GM12878 (cell line): Measurements from ENCODE around the gene NRSN2. TPM values are rescaled to one million over a fixed set of nuclear protein-coding genes. Genes with fewer than 3 reads are reported as not detected.

Experiments used
- HDAC6 ChIP-seq: fragments of 200-600 bp; sonication (generic); IDR thresholded peaks from one replicate; pipeline ENCODE4 v1.8.0; 2017; ENCODE audit warnings: antibody characterized with exemption; ENCODE audit not compliant: unreplicated experiment
- PRDM15 ChIP-seq: fragments of 450-650 bp; formaldehyde crosslinking; IDR thresholded peaks from 2 replicates; pipeline ENCODE4 v1.4.0; 2020; ENCODE audit warnings: mild to moderate bottlenecking, moderate library complexity
- RAD51 ChIP-seq: fragments of 450-650 bp; IDR thresholded peaks from 2 replicates; pipeline ENCODE4 v1.6.1; 2016; ENCODE audit warnings: moderate library complexity, mild to moderate bottlenecking, inconsistent platforms
- RB1 ChIP-seq: fragments of 450-650 bp; formaldehyde crosslinking; IDR thresholded peaks from 2 replicates; pipeline ENCODE4 v1.6.1; 2017; ENCODE audit warnings: mild to moderate bottlenecking, borderline replicate concordance
- TCF12 ChIP-seq: IDR thresholded peaks from 2 replicates; pipeline ENCODE4 v1.6.1; 2011; ENCODE audit warnings: low read depth, mild to moderate bottlenecking, low read length
- ZNF207 ChIP-seq: fragments of 450-650 bp; IDR thresholded peaks from 2 replicates; pipeline ENCODE4 v1.6.1; 2014; ENCODE audit warnings: antibody characterized with exemption, mild to moderate bottlenecking, borderline replicate concordance
- ZNF687 ChIP-seq: fragments of 450-650 bp; IDR thresholded peaks from 2 replicates; pipeline ENCODE4 v1.6.1; 2017; ENCODE audit warnings: mild to moderate bottlenecking, moderate library complexity
- polyA plus RNA-seq, 11 experiments: library from polyadenylated mRNA; depleted of rRNA in 4 of 11; unstranded in 6 of 11; stranded (reverse) in 5 of 11; fragments of >200 nt; fragmentation: Nextera tagmentation in 4 of 11; fragmentation: Illumina TruSeq in 1 of 11; extraction: Ambion mirVana in 4 of 11; extraction: Trizol in 1 of 11; gene quantifications; 1 replicate in 1 of 11; 2 replicates in 10 of 11; pipeline versions ENCODE4 v1.2.1 to v1.2.3, GENCODE V29; 2011 to 2016; ENCODE audit warnings: inconsistent platforms in 2 of 11, missing spikeins in 2 of 11, low read depth in 1 of 11
- total RNA-seq, 4 experiments: library from RNA; depleted of rRNA in 3 of 4; stranded (reverse); fragments of >200 nt in 3 of 4; fragmentation: Illumina TruSeq in 1 of 4; extraction: Trizol in 1 of 4; gene quantifications; 2 replicates each; pipeline versions ENCODE4 v1.2.1 to v1.2.3, GENCODE V29; 2013 to 2021
- TF ChIP-seq, protein P1 (sequence below): IDR thresholded peaks from 2 replicates; pipeline ENCODE4 v1.6.1; 2011; ENCODE audit warnings: borderline replicate concordance, low read depth, mild to moderate bottlenecking, moderate library complexity, low read length; ENCODE audit not compliant: insufficient read depth, poor library complexity, severe bottlenecking

NRSN2 gene
- total and polyA plus RNA-seq, 10 of the 15 experiments (the other 5 are each of a cell fraction or from before 2014, with no cell fraction given): 6.2 to 32.4 (median 13.0) TPM

DNA sequence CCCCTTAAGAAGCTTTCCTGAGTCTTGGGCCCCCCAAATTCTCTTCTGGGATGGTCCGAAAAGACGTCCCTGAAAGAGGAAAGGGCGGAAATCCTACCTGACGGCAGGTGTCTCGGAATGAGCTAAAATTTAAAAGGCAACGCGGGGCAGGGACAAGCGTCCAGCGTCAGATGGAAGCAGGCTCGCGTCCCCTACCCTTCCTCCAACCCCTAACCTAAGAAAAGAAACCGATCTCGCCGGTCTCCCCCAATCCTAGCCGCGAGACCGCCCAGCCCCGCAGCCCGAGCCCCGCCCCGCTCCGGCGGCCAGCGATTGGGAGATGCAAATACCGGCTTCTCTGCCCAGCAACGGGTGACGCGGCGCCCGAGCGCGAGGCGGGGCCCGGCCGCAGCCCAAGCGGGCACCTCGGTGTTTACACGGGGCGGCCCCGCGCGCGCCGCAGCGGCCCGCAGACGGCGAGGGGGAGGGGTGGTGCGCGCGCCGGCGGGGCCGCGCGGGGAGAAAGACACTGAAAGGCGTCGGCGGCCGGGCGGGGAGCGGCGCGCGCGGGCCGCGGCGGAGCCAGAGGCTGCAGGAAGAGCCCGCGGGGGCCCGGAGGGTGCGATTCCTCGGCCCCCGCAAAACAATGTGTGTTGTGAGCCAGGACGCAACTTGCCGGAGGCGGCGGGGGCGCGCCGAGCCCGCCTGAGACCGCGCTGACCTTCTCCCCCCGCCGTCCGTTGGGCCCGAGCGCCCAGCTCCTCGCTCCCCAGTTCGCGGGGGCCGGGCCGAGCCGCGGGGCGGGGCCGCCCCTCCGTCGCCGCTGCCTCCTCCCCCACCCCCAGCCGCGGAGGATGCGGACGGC is 21.6 kb upstream of the NRSN2 start, which contains the start of gene SOX12 (continued):
- 0 out of 2 replicates have a peak, but pooled peaks have one; percentile 27 for TF ChIP-seq ZNF687
- TF ChIP-seq, protein P1, sequence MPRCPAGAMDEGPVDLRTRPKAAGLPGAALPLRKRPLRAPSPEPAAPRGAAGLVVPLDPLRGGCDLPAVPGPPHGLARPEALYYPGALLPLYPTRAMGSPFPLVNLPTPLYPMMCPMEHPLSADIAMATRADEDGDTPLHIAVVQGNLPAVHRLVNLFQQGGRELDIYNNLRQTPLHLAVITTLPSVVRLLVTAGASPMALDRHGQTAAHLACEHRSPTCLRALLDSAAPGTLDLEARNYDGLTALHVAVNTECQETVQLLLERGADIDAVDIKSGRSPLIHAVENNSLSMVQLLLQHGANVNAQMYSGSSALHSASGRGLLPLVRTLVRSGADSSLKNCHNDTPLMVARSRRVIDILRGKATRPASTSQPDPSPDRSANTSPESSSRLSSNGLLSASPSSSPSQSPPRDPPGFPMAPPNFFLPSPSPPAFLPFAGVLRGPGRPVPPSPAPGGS: peak; percentile 39
- no peak for TF ChIP-seq HDAC6
- TF ChIP-seq PRDM15 (CRISPR knock-in tag): no peak
- no peak for TF ChIP-seq TCF12
- no peak for TF ChIP-seq ZNF207
- no peak for TF ChIP-seq RAD51
- peak; percentile 71; the same call in 1 of the 2 replicates for TF ChIP-seq RB1
